HG02623 (cell line): ENCODE results near the gene NAGS.
"Not testable (repeated sequence)": the region's sequence is repeated elsewhere in the genome, so short reads cannot be mapped to it uniquely, and the experiment has no call there.

Experiments
- ATAC-seq: cut with Tn5 transposase; IDR thresholded peaks from one replicate; pipeline ENCODE4 v1.9.1; 2021; ENCODE audit warnings: moderate library complexity; ENCODE audit not compliant: unreplicated experiment

Gene NAGS

GRCh38 chr17:44004077-44004760, at the start of gene NAGS:
TSS of gene NAGS (plus strand) at chr17:44004622. CDS start at chr17:44004664, 42 bp downstream.
- no peak for ATAC-seq

GRCh38 chr17:43956222-43956621, 48.2 kb upstream of the NAGS start:
- ATAC-seq: no peak

GRCh38 chr17:43958748-43959352, 45.6 kb upstream of the NAGS start:
- ATAC-seq: no peak

- ATAC-seq: not testable (repeated sequence)
Observed at GRCh38 chr17:43961292-43961691, 43.1 kb upstream of the NAGS start.

GRCh38 chr17:43961954-43962353, 42.5 kb upstream of the NAGS start:
- no peak for ATAC-seq

- ATAC-seq: no peak
Observed at GRCh38 chr17:43962479-43962878, 41.9 kb upstream of the NAGS start.

- no peak for ATAC-seq
Observed at GRCh38 chr17:43966276-43966675, 38.1 kb upstream of the NAGS start.

- ATAC-seq: no peak
Observed at GRCh38 chr17:43967251-43967875, 37.1 kb upstream of the NAGS start.

- no peak for ATAC-seq
Observed at GRCh38 chr17:43970366-43970765, 34.1 kb upstream of the NAGS start.

- not testable (repeated sequence) for ATAC-seq
Observed at GRCh38 chr17:43971436-43971835, 33.0 kb upstream of the NAGS start.

- ATAC-seq: not testable (repeated sequence)
Observed at GRCh38 chr17:43972444-43973212, 31.8 kb upstream of the NAGS start.

GRCh38 chr17:43974382-43975266, 29.8 kb upstream of the NAGS start:
- ATAC-seq: no peak

- no peak for ATAC-seq
Observed at GRCh38 chr17:43975898-43976297, 28.5 kb upstream of the NAGS start.

- ATAC-seq: no peak
Observed at GRCh38 chr17:43976963-43977837, 27.2 kb upstream of the NAGS start.

GRCh38 chr17:43978078-43978477, 26.3 kb upstream of the NAGS start:
- no peak for ATAC-seq

- no peak for ATAC-seq
Observed at GRCh38 chr17:43979011-43979410, 25.4 kb upstream of the NAGS start.

GRCh38 chr17:43979671-43980070, 24.8 kb upstream of the NAGS start:
- ATAC-seq: no peak

- ATAC-seq: no peak
Observed at GRCh38 chr17:43982171-43982570, 22.3 kb upstream of the NAGS start.

GRCh38 chr17:43983196-43983514, 21.3 kb upstream of the NAGS start:
- ATAC-seq: no peak
